ENCODE measurements around the gene ZDHHC19.

- TF ChIP-seq CTCF (IDR thresholded peaks at IDR 0.05) (no peak), POLR2A (IDR thresholded peaks at IDR 0.05) (no peak), POLR2AphosphoS5 (IDR thresholded peaks at IDR 0.05) (no peak)
These were observed 30.9 kb downstream of the ZDHHC19 start for GRCh38 chr3:196180346-196180745.
